Astrocyte (in vitro differentiated cells and primary cell): ENCODE results near the gene TBC1D9B. TPM values are rescaled to one million over a fixed set of nuclear protein-coding genes. Genes with fewer than 3 reads are reported as not detected.
"Not testable (repeated sequence)": the region's sequence is repeated elsewhere in the genome, so short reads cannot be mapped to it uniquely, and the experiment has no call there.

Experiments used
- DNase-seq: peaks from one replicate; pipeline ENCODE4 v3.0.0-alpha.2; 2010; ENCODE audit warnings: low read depth
- FAIRE-seq: peaks from 2 replicates; lab custom pipeline; 2011; peaks lifted over from hg19 to GRCh38; lab: Jason Lieb, UNC
- H2AFZ ChIP-seq: 2 replicates; pipeline ENCODE4 v1.6.0; 2012; ENCODE audit warnings: low read depth, low read length, inconsistent platforms
- H3K27ac ChIP-seq: 2 replicates; pipeline ENCODE4 v1.5.1; 2011; ENCODE audit warnings: low read depth, low read length, inconsistent platforms
- H3K27me3 ChIP-seq: 2 replicates; pipeline ENCODE4 v1.6.0; 2011; ENCODE audit warnings: low read length, inconsistent platforms; ENCODE audit not compliant: insufficient read depth
- H3K36me3 ChIP-seq: 2 replicates; pipeline ENCODE4 v1.5.1; 2011; ENCODE audit warnings: low read length, inconsistent platforms; ENCODE audit not compliant: insufficient read depth
- H3K4me1 ChIP-seq: 2 replicates; pipeline ENCODE4 v1.5.1; 2011; ENCODE audit warnings: low read length, inconsistent platforms; ENCODE audit not compliant: insufficient read depth
- H3K4me2 ChIP-seq: 2 replicates; pipeline ENCODE4 v1.6.0; 2012; ENCODE audit warnings: low read length, inconsistent platforms
- H3K4me3 ChIP-seq: 2 replicates; pipeline ENCODE4 v1.5.1; 2011; ENCODE audit warnings: low read depth, mild to moderate bottlenecking, low read length, inconsistent platforms; ENCODE audit not compliant: insufficient read depth
- H3K79me2 ChIP-seq: 2 replicates; pipeline ENCODE4 v1.6.0; 2012; ENCODE audit warnings: mild to moderate bottlenecking, low read length, inconsistent platforms; ENCODE audit not compliant: insufficient read depth
- H3K9ac ChIP-seq: 2 replicates; pipeline ENCODE4 v1.6.0; 2012; ENCODE audit warnings: mild to moderate bottlenecking, low read length, inconsistent platforms
- H3K9me3 ChIP-seq: 2 replicates; pipeline ENCODE4 v1.5.1; 2012; ENCODE audit warnings: low read depth, mild to moderate bottlenecking, low read length, inconsistent platforms; ENCODE audit not compliant: insufficient read depth
- H4K20me1 ChIP-seq: 2 replicates; pipeline ENCODE4 v1.6.0; 2012; ENCODE audit warnings: low read length, inconsistent platforms; ENCODE audit not compliant: insufficient read depth
- H3K27ac Mint-ChIP-seq: one replicate; pipeline ENCODE4 v1.8.0; 2021; ENCODE audit warnings: mild to moderate bottlenecking, mixed read lengths; ENCODE audit not compliant: unreplicated experiment
- H3K27me3 Mint-ChIP-seq: one replicate; pipeline ENCODE4 v1.8.0; 2021; ENCODE audit warnings: low read depth, mixed read lengths; ENCODE audit not compliant: unreplicated experiment
- H3K36me3 Mint-ChIP-seq: one replicate; pipeline ENCODE4 v1.8.0; 2021; ENCODE audit warnings: low read depth, mixed read lengths; ENCODE audit not compliant: unreplicated experiment
- H3K4me1 Mint-ChIP-seq: one replicate; pipeline ENCODE4 v1.8.0; 2021; ENCODE audit warnings: low read depth, mixed read lengths; ENCODE audit not compliant: unreplicated experiment
- H3K4me3 Mint-ChIP-seq: one replicate; pipeline ENCODE4 v1.8.0; 2021; ENCODE audit warnings: mild to moderate bottlenecking, moderate library complexity, mixed read lengths; ENCODE audit not compliant: unreplicated experiment
- H3K9me3 Mint-ChIP-seq: one replicate; pipeline ENCODE4 v1.8.0; 2021; ENCODE audit warnings: mild to moderate bottlenecking, mixed read lengths; ENCODE audit not compliant: unreplicated experiment
- CTCF ChIP-seq: IDR thresholded peaks from 2 replicates; pipeline ENCODE4 v1.5.1; 2011; ENCODE audit warnings: low read depth, mild to moderate bottlenecking, inconsistent platforms, low read length, moderate library complexity; ENCODE audit not compliant: insufficient read depth
- EZH2 ChIP-seq: IDR thresholded peaks from 2 replicates; pipeline ENCODE4 v1.6.1; 2012; ENCODE audit warnings: mild to moderate bottlenecking, low read length, inconsistent platforms; ENCODE audit not compliant: insufficient read depth
- total RNA-seq: library from RNA; stranded (reverse); gene quantifications from 2 replicates; pipeline ENCODE4 v1.2.1, GENCODE V29; 2021

The TBC1D9B gene
- total RNA-seq, 1 donor from 2014 or later, result 89.9 TPM

GRCh38 chr5:179872828-179873575 is 34.7 kb downstream of the TBC1D9B start:
- H3K79me2 ChIP-seq, result no peaks in the 10 kb centered on the region
- no peaks in the 10 kb centered on the region for H3K27me3 Mint-ChIP-seq
- H3K4me1 ChIP-seq, result no peaks in the 10 kb centered on the region
- H3K9me3 Mint-ChIP-seq, result peaks cover 3% of the 10 kb centered on the region
- no peak overlapping the region for H3K27ac ChIP-seq
- H2AFZ ChIP-seq, result no peak overlapping the region
- no peaks in the 10 kb centered on the region for H3K4me1 Mint-ChIP-seq
- no peak for TF ChIP-seq EZH2
- TF ChIP-seq CTCF, result no peak
- DNase-seq (no peak), FAIRE-seq (no peak)
- H3K36me3 Mint-ChIP-seq, result peaks cover 16% of the 10 kb centered on the region
- H3K9me3 ChIP-seq, result no peaks in the 10 kb centered on the region
- H3K4me3 ChIP-seq, result no peak overlapping the region
- no peaks in the 10 kb centered on the region for H4K20me1 ChIP-seq
- no peak overlapping the region for H3K9ac ChIP-seq
- no peak overlapping the region for H3K27ac Mint-ChIP-seq
- peaks cover 23% of the 10 kb centered on the region for H3K36me3 ChIP-seq
- H3K27me3 ChIP-seq, result no peaks in the 10 kb centered on the region
- no peak overlapping the region for H3K4me2 ChIP-seq
- no peak overlapping the region for H3K4me3 Mint-ChIP-seq

- peaks cover 19% of the 10 kb centered on the region for H3K36me3 ChIP-seq
- H3K36me3 Mint-ChIP-seq, result peaks cover 15% of the 10 kb centered on the region
Observed at GRCh38 chr5:179872055-179872827, 35.5 kb downstream of the TBC1D9B start.

GRCh38 chr5:179871533-179871932 is 36.2 kb downstream of the TBC1D9B start:
- not testable (repeated sequence) for H3K4me1 ChIP-seq, H3K4me1 Mint-ChIP-seq, H3K27ac Mint-ChIP-seq, H3K9me3 Mint-ChIP-seq, H4K20me1 ChIP-seq, H3K4me3 Mint-ChIP-seq, H3K9me3 ChIP-seq, H3K27me3 ChIP-seq, H3K79me2 ChIP-seq, H3K27me3 Mint-ChIP-seq, H3K4me2 ChIP-seq, FAIRE-seq, H2AFZ ChIP-seq, H3K4me3 ChIP-seq, DNase-seq, H3K27ac ChIP-seq, H3K9ac ChIP-seq
- H3K36me3 ChIP-seq, result peaks cover 18% of the 10 kb centered on the region
- H3K36me3 Mint-ChIP-seq, result peaks cover 18% of the 10 kb centered on the region

More at GRCh38 chr5:179872055-179872827, 35.5 kb downstream of the TBC1D9B start:
- Histone ChIP-seq H3K4me1 (no peaks in the 10 kb centered on the region), H4K20me1 (no peaks in the 10 kb centered on the region), H3K27ac (no peak overlapping the region), H2AFZ (no peak overlapping the region), H3K4me3 (no peak overlapping the region), H3K4me2 (no peak overlapping the region), H3K9ac (no peak overlapping the region), H3K79me2 (no peaks in the 10 kb centered on the region), H3K27me3 (no peaks in the 10 kb centered on the region), H3K9me3 (no peaks in the 10 kb centered on the region)
- TF ChIP-seq CTCF (no peak), EZH2 (no peak)
- no peak overlapping the region for H3K27ac Mint-ChIP-seq
- H3K4me3 Mint-ChIP-seq, result no peak overlapping the region
- no peaks in the 10 kb centered on the region for H3K27me3 Mint-ChIP-seq
- no peak for FAIRE-seq
- no peaks in the 10 kb centered on the region for H3K4me1 Mint-ChIP-seq
- DNase-seq, result no peak
- peaks cover 4% of the 10 kb centered on the region for H3K9me3 Mint-ChIP-seq
